Fibroblast of skin of left biceps (primary cell): ENCODE data around the gene BCL2L12.
A peak's percentile ranks its signal among the peaks of the same experiment; 100 is the strongest.

Source experiments
- DNase-seq, 2 experiments: peaks; one replicate each; pipeline ENCODE4 v3.0.0-alpha.2; 2013; ENCODE audit warnings: low read depth in 2 of 2

Gene BCL2L12

DNA sequence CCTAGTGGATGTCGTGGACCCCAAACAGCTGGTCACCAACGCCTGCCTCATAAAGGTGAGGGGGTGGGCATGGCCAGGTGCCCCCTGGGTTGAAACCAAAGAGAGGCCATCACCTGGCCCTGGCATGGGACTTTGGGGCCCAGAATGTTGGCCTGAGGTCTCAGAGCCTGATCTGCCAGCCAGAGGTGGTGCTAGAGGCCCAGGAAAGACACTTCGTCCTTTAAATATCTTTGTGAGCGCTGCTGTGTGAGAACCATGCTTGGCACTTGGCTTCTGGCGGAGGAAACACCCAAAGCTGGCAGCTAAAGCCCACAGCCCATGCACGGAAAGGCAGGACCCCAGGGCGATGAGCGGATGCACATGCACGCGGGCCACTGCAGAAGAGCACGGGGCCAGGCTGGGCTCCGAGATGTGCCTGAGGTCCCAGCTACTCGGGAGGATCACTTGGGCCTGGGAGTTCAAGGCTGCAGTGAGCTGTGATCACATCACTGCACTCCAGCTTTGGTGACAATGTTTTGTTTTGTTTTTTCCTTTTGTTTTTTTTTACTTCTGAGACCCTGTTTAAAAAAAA is 19.3 kb downstream of the BCL2L12 start:
- no peak for DNase-seq

DNA sequence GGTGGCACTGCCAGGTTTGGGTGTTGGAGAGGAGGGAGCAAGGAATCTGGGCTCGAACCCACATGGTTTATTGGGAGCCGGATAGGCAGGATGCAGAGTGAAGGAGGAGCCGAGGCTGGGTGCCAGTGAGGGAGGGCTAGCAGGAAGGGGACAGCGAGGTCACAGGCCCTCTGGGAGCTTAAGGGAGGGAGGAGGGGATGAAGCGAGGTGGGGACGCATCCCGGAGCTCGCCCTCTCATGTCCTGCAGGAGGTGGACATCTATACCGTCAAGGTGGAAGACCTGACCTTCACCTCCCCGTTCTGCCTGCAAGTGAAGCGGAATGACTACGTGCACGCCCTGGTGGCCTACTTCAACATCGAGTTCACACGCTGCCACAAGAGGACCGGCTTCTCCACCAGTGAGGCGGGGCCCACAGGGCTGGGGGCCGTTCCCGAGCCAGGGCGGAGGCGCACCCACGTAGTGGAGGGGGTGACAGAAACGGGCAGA is 20.2 kb downstream of the BCL2L12 start:
- no peak for DNase-seq

DNA sequence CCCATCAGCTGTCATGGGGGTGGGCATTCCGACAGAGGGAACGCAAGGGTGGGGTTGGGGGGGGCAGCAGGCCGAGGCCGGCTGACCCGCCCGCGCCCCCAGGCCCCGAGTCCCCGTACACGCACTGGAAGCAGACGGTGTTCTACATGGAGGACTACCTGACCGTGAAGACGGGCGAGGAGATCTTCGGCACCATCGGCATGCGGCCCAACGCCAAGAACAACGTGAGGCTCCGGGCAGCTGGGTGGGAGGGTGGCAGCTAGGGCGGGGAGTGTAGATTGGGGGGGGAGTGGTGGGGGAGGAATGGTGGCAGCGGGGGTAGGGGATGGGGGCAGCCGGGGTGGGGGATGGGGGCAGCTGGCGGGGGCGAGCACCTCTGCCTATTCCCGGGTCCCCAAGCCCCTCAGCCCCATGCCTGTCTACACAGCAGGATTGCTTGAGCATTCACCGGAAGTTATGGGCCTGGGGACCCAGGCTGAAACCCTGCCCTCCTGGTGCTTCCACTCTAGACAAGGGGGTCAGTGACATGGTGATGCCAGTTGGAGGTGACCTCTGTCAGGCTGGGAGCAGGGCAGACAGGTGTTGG is 20.9 kb downstream of the BCL2L12 start:
- no peak for DNase-seq

DNA sequence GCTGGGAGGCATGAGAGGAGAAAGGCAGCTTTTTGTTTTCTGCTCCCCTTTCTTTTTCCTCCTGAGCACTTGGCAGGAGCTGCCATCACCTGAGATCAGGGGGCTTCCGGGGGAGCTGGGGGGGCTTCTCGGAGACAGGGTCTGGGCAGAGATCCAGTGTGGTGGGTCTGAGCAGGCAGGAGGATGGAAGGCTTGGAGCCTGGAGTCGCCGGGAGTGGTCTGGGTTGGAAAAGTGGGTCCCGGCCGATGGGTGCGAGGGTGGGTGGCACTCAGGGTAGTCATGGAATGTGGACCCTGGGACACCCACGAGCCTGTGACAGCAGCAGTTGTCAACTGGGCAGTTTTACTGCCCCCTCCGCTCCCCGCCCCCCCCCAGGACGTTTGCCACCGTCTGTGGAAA is 21.4 kb downstream of the BCL2L12 start:
- DNase-seq = no peak

DNA sequence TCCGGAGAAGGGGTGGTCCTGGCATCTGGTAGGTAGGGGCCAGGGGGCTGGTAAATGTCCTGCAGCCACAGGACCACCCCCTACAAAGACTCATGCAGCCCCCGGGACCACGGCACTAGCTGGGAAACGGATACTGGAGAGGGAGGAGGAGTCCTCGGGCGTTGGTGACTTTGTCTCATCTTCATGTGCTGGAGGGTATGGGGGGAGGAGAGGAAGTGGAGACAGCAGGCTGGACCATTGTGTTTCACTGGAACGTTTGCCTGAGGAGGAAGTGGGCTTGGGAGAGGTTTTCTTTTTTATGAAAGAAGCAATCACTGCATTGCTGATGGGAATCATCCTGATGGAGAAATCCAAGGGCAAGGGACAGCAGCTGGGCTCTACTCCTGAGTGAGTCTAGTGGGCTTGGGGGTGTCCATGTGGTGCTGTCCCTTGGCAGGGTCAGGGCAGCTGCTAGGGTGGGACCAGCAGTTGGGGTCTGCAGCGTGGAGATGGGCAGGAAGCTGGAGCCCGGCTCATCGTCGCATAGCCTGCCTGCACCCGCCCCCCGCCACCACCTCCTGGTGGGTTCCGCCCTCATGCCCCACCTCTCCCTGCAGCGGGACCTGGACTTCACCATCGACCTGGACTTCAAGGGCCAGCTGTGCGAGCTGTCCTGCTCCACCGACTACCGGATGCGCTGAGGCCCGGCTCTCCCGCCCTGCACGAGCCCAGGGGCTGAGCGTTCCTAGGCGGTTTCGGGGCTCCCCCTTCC is 22.0 kb downstream of the BCL2L12 start:
- DNase-seq = no peak

DNA sequence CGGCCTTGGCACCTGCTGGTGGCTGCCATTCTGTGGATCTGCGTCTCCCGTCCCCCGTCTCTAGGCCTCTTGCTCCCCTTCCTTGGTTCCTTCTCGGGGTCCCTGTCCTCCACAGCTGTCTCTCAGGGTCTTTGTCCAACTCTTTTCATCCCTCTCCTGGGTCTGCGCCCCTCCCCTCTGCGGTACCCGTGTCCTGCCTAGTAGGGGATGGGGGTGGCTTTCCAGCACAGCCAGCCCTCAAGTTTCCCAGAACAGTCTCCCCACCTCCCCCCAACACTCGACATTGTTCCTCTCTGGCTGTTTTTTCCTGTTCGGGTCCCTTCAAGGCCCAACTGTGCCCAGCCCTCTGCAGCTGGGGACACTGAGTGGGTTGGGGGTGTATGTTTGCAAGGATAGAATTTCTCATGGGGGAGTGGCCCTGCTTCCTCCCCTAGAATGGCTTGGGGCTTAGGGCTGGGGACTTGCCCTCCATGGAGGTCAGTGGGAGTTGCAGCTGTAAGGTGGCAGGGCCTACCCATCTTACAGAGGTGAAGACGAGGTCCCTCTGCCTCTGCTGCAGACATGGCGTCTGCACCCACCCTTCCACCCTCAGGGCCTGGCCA is 22.9 kb downstream of the BCL2L12 start:
- DNase-seq = no peak

DNA sequence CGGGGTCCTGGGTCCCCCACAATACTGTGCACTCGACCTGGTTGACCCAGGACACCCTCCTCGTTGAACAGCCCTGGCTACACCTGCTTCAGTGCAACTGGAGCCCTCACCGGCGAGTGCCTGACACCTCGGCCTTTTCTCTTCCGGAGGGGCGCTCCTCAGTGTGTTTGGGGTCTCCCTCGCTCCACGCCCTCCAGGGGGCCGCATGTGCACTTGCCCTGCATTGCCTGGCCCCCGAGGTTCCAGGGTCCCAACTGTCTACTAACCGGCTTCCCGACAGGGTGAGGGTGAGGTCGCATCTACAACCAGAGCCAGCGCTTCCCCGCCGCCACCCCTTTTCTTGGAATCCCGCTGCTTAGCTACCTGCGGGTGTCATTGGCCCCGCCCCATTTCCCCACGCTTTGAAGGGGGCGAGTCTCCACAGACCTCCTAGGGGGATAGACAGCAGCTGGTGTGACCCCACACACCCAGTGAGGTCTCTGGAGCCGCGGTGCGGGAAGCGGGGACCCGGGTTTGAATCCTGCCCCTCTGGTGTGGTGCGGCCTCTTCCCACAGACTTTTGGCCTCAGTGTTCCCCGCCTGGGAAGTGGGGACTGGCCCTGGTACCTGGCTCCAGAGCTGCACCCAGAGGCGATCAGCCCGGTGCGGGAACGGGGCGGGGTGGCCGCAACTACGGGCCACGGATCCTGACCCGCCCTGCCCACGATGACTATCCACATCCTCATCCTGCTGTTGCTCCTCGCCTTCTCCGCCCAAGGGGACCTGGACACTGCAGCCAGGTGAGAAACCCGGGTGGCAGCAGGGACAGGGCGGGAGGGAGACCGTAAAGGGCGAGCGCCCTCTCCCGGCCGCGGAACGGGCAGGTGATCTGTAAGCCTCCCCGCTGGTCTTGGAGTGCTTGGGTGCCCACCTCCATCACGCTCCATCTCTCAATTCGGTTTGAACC is 23.7 kb downstream of the BCL2L12 start, which contains the start of gene ADM5:
TSS of gene ADM5 (plus strand) at position 462 of the 946 bp plus-strand sequence. CDS start at position 706, 244 bp downstream.
- DNase-seq = no peak

DNA sequence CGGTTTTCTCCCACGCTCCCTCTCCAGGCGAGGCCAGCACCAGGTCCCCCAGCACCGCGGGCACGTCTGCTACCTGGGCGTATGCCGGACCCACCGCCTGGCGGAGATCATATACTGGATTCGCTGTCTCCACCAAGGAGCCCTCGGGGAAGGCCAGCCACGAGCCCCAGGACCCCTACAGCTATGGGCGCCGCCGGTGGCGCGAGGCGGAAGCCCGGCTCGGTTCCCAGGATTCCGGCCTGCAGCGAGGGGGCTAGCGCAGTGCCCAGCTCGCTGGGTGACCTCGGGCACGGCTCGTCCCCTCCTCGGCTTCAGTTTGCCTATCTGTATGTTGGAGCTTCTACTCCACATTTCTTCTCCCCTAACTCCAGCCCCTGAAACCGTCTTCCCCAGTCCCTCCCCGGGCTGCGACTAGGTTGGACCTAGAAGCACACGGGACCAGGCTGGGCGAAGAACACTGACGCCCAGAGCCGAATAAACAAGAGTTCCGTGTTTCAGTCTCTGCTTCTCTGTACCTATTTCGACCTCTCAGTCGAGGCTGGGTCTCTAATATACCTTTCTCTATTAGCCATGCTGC is 24.4 kb downstream of the BCL2L12 start:
- no peak for DNase-seq

DNA sequence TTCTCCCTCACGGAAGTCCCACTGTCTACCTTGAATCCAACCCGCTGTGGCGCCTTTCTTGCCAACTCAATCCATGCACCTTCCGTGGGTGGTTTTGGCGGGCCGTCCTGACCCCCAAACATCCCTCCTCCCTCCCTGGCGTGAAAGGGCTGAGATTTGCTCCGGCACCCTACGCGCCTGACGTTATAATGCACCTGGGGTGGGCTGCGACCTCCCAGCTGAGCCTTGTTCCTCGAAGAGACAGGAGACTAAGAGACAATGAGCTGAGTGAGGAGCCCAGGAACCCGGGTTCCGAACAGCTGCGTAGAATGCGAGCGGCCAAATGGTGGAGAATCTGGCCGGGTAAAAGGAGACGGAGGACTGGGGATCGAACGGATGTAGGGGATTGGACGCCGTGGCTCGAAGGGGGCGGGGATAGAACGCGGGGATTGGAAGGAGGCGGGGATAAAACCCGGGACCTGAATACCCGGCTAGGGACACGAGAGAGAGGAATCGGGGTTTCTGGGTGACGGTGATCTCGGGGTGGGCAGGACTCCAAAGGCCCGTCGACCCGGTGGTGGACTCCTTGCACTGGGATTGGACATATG is 25.0 kb downstream of the BCL2L12 start, which contains the start of gene CPT1C:
TSS of gene CPT1C (plus strand) at position 461 of the 587 bp plus-strand sequence. CDS start 1,137 bp downstream, outside the sequence.
- peak; percentile 44 to 56 for DNase-seq

DNA sequence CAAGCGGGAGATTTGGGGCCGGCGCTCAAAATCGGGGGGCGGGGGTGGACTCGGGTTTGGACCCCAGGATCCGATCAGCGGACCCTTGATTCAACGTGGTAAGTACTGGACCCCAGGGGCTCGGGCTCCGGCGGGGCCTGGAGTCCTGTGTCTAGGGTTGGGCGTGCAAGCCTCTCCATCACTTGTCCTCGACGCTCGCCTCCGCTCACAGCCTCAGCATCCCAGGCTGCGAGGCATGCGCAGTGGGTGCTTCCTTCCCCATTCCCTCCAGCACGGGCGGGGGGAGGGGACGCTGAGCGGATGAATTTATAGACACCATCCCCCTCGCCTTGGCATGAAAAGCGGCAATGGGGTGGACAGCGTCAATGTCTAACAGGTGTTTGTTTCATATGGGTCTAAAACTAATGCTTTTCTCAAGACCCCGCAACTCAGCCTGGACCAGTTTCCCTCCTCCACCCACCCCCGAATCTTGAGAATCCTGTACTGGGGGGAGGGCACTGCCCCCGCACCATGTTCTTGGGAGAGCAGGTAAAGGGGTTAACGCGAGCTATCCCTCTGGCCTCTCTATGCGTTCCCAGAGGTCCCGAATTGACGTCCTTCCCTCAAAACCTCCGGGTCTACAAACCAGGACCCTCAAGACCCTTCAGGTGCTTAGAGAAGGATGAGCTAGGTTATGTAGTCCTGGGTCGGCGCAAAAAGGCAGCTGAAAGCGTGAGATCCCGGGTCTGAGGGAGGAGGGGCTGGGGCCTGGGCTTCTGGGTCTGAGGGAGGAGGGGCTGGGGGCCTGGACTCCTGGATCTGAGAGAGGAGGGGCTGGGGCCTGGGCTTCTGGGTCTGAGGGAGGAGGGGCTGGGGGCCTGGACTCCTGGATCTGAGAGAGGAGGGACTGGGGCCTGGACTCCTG is 25.8 kb downstream of the BCL2L12 start:
- peak; percentile 35 to 50 for DNase-seq

DNA sequence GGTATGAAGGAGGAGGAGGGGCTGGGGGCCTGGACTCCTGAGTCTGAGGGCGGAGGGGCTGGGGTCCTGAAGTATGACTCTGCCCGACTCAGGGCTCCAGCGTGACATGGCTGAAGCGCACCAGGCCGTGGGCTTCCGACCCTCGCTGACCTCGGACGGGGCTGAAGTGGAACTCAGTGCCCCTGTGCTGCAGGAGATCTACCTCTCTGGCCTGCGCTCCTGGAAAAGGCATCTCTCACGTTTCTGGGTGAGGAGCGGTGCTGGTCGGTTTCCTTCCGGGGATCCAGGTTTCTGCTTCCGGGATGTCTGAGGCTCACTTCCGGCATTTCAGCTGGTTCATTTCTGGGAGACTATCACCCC is 26.4 kb downstream of the BCL2L12 start:
- DNase-seq = no peak

DNA sequence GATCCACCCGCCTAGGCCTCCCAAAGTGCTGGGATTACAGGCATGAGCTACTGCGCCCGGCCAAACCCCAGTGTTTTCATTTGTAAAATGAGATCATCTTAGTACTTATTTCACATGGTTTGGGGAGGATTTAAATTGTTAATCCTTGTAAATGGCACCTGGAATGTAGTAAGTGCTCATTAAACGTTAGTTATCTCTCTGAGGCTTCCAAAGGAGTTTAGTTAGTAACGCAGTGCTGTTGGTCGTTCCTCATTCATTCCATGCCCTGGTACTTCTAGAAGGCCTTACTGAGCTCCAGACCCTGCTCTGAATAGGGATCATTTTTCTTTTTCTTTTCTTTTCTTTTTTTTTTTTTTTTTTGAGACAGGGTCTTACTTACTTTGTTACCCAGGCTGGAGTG is 30.4 kb downstream of the BCL2L12 start:
- DNase-seq = no peak

DNA sequence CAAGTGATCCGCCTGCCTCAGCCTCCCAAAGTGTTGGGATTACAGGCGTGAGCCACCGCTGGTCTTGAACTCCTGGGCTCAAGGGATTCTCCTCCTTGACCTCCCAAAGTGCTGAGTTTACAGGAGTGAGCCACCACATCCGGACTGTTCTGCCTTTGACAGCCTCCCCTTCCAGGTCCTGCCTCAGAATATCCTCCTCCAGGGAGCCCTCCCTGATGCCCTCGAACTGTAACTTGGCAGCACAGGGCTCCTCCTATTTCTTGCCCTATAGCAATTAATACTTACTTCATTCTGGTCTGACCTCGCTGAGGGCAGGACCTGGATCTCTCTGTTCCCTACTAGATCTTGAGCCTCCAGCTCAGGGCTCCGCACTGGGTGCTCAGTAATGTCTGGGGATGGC is 31.1 kb downstream of the BCL2L12 start:
- no peak for DNase-seq

DNA sequence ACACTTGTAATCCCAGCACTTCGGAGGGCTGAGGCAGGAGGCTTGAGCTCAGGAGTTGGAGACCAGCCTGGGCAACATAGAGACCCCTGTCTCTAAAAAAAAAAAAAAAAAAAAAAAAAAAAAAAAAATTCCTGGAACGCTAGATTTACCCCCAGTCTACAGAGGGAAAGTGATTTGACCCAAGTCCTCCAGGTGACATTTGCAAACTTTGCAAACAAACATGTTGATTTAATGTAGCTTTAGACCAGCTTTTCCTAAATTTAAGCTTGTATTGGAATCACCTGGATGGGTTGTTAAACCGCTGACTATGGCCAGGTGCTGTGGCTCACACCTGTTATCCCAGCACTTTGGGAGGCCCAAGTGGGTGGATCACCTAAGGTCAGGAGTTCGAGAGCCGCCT is 33.6 kb downstream of the BCL2L12 start:
- DNase-seq = no peak

DNA sequence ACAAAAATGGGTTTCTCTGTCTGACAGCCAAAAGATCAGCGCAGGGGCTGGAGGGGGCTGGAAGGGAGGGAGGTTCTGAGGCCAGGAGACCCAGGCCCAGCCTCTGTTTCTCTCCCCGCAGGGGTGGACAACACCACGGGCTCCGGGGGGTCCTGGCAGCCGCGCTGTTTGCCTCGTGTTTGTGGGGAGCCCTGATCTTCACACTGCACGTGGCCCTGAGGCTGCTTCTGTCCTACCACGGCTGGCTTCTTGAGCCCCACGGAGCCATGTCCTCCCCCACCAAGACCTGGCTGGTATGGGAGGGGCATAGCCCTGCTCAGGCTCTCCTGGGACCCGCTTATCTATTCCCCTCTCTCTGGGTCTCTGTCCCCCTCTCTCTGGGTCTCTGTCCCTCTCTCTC is 34.8 kb downstream of the BCL2L12 start:
- DNase-seq = no peak

DNA sequence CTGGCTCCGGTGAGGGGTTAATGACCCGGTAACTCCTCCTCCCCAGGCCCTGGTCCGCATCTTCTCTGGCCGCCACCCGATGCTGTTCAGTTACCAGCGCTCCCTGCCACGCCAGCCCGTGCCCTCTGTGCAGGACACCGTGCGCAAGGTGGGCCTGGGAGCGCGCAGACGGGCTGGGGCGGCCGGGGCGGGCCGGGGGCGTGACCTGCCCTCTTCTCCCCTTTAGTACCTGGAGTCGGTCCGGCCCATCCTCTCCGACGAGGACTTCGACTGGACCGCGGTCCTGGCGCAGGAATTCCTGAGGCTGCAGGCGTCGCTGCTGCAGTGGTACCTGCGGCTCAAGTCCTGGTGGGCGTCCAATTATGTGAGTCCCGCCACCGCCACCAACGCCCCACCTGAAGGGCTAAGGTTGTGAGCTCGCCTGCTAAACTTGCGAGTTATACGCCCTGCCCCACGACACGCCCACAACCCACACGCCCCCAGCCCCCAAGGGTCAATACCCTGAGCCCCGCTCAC is 35.6 kb downstream of the BCL2L12 start:
- no peak for DNase-seq

DNA sequence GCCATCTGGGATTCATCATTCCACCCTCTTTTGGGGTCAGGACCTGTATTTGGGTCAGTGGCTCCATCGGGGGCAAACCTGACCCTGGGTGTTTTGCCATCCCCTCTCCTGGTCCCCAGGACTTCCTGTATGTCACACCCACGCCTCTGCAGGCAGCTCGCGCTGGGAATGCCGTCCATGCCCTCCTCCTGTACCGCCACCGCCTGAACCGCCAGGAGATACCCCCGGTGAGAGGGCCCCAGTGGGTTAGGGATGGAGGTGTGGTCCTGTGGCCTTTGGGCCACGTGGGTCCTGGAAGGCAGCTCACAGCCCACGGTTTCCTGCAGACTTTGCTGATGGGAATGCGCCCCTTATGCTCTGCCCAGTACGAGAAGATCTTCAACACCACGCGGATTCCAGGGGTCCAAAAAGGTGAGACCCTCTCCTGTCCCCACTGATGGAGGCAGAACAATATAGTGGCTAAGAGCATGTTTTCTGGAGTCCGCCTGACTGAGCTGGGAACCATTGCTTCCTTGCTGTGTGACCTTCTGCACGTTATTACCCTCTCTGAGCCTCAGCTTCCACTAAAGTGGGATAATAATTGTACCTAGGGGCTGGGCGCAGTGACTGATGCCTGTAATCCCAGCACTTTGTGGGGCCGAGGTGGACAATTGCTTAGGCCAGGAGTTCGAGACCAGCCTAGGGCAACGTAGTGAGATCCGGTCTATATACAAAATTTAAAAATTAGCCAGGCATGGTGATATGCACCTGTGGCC is 39.3 kb downstream of the BCL2L12 start:
- no peak for DNase-seq

DNA sequence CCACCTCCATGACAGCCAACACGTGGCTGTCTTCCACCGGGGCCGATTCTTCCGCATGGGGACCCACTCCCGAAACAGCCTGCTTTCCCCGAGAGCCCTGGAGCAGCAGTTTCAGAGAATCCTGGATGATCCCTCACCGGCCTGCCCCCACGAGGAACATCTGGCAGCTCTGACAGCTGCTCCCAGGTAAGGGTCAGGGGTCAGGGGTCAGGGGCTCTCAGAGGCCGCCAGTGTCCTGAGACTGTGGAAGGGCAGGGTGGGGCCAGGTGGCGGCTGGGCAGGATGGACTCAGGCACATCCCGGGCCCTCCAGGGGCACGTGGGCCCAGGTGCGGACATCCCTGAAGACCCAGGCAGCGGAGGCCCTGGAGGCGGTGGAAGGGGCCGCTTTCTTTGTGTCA is 40.2 kb downstream of the BCL2L12 start:
- no peak for DNase-seq
